ENCODE measurements around the gene SNHG17. TPM values are rescaled to one million over a fixed set of nuclear protein-coding genes. Genes with fewer than 3 reads are reported as not detected.
"Not testable (repeated sequence)": the region's sequence is repeated elsewhere in the genome, so short reads cannot be mapped to it uniquely, and the experiment has no call there.

The SNHG17 gene
- total and polyA plus RNA-seq, 2 donors (not counting 1 experiment from before 2014, with no cell fraction given), result 49.6 to 78.0 TPM

DNA sequence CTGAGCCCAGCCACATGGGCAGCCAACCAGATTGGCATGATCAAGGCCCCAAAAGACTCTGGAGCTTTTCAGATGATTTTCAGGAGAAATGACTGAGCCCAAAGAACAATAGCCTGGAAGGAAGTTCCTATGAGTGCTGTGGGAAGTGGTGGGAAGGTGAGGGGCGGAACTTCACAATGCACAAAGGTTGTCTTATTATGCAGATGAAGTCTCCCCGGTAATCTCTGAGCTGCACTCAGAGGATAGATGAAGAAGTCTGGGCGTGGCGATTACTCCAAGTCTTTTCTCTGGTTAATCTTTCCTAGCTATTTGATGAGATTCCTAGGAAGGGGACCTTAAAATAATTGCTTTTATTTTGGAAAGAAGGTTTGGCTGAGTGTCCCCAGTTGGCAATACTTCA lies 52.0 kb downstream of the SNHG17 start:
- Histone ChIP-seq H3K79me2 (ENCODE audit: control insufficient read depth, insufficient read depth, low read length) (no peaks in the 10 kb centered on the region), H2AFZ (ENCODE audit: insufficient read depth, low read depth, low read length, poor library complexity, severe bottlenecking) (no peak overlapping the region), H3K4me3 (ENCODE audit: control extremely low read depth in 1 of 5, extremely low read depth in 1 of 5, insufficient read depth in 1 of 5, low read depth in 2 of 5, low read length in 4 of 5) (no peak overlapping the region), H4K20me1 (ENCODE audit: control insufficient read depth, insufficient read depth, low read length, poor library complexity, severe bottlenecking) (no peaks in the 10 kb centered on the region), H3K9me3 (ENCODE audit: control extremely low read depth in 1 of 3, control insufficient read depth in 2 of 3, insufficient read depth in 1 of 3, low read length in 2 of 3) (peaks cover 1 to 7% (median 6%) of the 10 kb centered on the region in 3 donors), H3K4me1 (ENCODE audit: control insufficient read depth in 2 of 2, insufficient read depth in 2 of 2, low read length in 2 of 2) (no peaks in the 10 kb centered on the region), H3K36me3 (replicated peaks in 1 of 2; ENCODE audit: control extremely low read depth in 1 of 2, control insufficient read depth in 1 of 2, extremely low read depth in 1 of 2, insufficient read depth in 2 of 2, low read length in 1 of 2) (no peaks in the 10 kb centered on the region), H3K27me3 (replicated peaks in 1 of 4; ENCODE audit: control extremely low read depth in 1 of 4, control insufficient read depth in 3 of 4, insufficient read depth in 4 of 4, low read length in 3 of 4) (peaks cover 0 to 16% (median 3%) of the 10 kb centered on the region in 4 experiments), H3K4me2 (replicated peaks; ENCODE audit: low read depth, low read length, poor library complexity, severe bottlenecking) (no peak overlapping the region), H3K9ac (ENCODE audit: low read length) (no peak overlapping the region), H3K27ac (ENCODE audit: low read length in 2 of 2) (no peak overlapping the region)
- Mint-ChIP-seq H3K4me3 (no peak overlapping the region), H3K27ac (no peak overlapping the region), H3K9me3 (ENCODE audit: insufficient read depth) (no peaks in the 10 kb centered on the region), H3K27me3 (peaks cover 15% of the 10 kb centered on the region), H3K4me1 (no peaks in the 10 kb centered on the region)
- ATAC-seq (ENCODE audit: low read depth) (no peak), DNase-seq (no peak)
- no peak for TF ChIP-seq EZH2 (IDR thresholded peaks at IDR 0.05; ENCODE audit: borderline replicate concordance, insufficient read depth, low read depth, low read length, poor library complexity, severe bottlenecking)
- TF ChIP-seq, protein P1, sequence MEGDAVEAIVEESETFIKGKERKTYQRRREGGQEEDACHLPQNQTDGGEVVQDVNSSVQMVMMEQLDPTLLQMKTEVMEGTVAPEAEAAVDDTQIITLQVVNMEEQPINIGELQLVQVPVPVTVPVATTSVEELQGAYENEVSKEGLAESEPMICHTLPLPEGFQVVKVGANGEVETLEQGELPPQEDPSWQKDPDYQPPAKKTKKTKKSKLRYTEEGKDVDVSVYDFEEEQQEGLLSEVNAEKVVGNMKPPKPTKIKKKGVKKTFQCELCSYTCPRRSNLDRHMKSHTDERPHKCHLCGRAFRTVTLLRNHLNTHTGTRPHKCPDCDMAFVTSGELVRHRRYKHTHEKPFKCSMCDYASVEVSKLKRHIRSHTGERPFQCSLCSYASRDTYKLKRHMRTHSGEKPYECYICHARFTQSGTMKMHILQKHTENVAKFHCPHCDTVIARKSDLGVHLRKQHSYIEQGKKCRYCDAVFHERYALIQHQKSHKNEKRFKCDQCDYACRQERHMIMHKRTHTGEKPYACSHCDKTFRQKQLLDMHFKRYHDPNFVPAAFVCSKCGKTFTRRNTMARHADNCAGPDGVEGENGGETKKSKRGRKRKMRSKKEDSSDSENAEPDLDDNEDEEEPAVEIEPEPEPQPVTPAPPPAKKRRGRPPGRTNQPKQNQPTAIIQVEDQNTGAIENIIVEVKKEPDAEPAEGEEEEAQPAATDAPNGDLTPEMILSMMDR (IDR thresholded peaks at IDR 0.05), result no peak
- CTCF ChIA-PET, result no interaction called here
- intact Hi-C loops (cut with micrococcal nuclease), result no loop called here
- POLR2A ChIA-PET, result no interaction called here
- 90% methylated on average over 1 of the region's 4 CpGs for WGBS (ENCODE audit: insufficient coverage)

DNA sequence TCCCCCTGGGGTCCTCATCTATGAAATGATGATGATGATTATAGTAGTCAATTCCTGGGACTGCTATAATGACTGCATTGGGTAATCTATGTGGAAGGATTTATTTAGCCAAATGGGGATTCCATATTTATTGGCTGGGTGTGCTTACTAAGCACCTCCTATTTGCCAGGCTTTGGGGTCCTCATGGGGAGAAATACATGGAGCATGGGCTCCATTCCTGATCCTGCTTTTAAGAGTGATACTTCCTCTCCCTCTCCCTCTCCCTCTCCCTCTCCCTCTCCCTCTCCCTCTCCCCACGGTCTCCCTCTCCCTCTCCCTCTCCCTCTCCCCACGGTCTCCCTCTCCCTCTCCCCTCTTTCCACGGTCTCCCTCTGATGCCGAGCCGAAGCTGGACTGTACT lies 57.3 kb downstream of the SNHG17 start:
- POLR2A ChIA-PET; DNase-seq; H3K4me3 Mint-ChIP-seq; H3K27me3 ChIP-seq (replicated peaks in 1 of 4; ENCODE audit: control extremely low read depth in 1 of 4, control insufficient read depth in 3 of 4, insufficient read depth in 4 of 4, low read length in 3 of 4); H3K4me1 Mint-ChIP-seq; H3K27ac Mint-ChIP-seq; H3K4me2 ChIP-seq (replicated peaks; ENCODE audit: low read depth, low read length, poor library complexity, severe bottlenecking); intact Hi-C loops (cut with micrococcal nuclease); H3K4me3 ChIP-seq (ENCODE audit: control extremely low read depth in 1 of 5, extremely low read depth in 1 of 5, insufficient read depth in 1 of 5, low read depth in 2 of 5, low read length in 4 of 5); H4K20me1 ChIP-seq (ENCODE audit: control insufficient read depth, insufficient read depth, low read length, poor library complexity, severe bottlenecking); H3K79me2 ChIP-seq (ENCODE audit: control insufficient read depth, insufficient read depth, low read length); ATAC-seq (ENCODE audit: low read depth); H3K4me1 ChIP-seq (ENCODE audit: control insufficient read depth in 2 of 2, insufficient read depth in 2 of 2, low read length in 2 of 2); H3K9me3 Mint-ChIP-seq (ENCODE audit: insufficient read depth); H3K27ac ChIP-seq (ENCODE audit: low read length in 2 of 2); H3K36me3 ChIP-seq (replicated peaks in 1 of 2; ENCODE audit: control extremely low read depth in 1 of 2, control insufficient read depth in 1 of 2, extremely low read depth in 1 of 2, insufficient read depth in 2 of 2, low read length in 1 of 2); H2AFZ ChIP-seq (ENCODE audit: insufficient read depth, low read depth, low read length, poor library complexity, severe bottlenecking); H3K9me3 ChIP-seq (ENCODE audit: control extremely low read depth in 1 of 3, control insufficient read depth in 2 of 3, insufficient read depth in 1 of 3, low read length in 2 of 3); H3K9ac ChIP-seq (ENCODE audit: low read length); CTCF ChIA-PET: not testable (repeated sequence)
- no CpG with 5 or more reads among the region's 5 CpGs for WGBS (ENCODE audit: insufficient coverage)
- H3K27me3 Mint-ChIP-seq, result peaks cover 16% of the 10 kb centered on the region

All from B cell (primary cell).